IMR-90 (cell line): ENCODE data around the gene HLA-DOA.

Experiments
- CEBPB ChIP-seq: IDR thresholded peaks from 2 replicates; pipeline ENCODE4 v1.6.1; 2012; ENCODE audit warnings: low read depth, low read length, improper control_type of control experiment
- ELK1 ChIP-seq: fragments of 150-350 bp; IDR thresholded peaks from 2 replicates; pipeline ENCODE4 v1.6.1; 2016; ENCODE audit warnings: low read depth, mild to moderate bottlenecking, low read length, moderate library complexity, borderline replicate concordance
- MAFK ChIP-seq: IDR thresholded peaks from 2 replicates; pipeline ENCODE4 v1.6.1; 2012; ENCODE audit warnings: low read depth, low read length, improper control_type of control experiment
- MXI1 ChIP-seq: IDR thresholded peaks from 2 replicates; pipeline ENCODE4 v1.6.1; 2012; ENCODE audit warnings: low read depth, mild to moderate bottlenecking, low read length, moderate library complexity, borderline replicate concordance
- POLR2A ChIP-seq: IDR thresholded peaks from 2 replicates; pipeline ENCODE4 v1.6.1; 2012; ENCODE audit warnings: mild to moderate bottlenecking, low read depth, low read length
- RAD21 ChIP-seq: IDR thresholded peaks from 2 replicates; pipeline ENCODE4 v1.6.1; 2012; ENCODE audit warnings: low read length, improper control_type of control experiment
- RFX5 ChIP-seq: IDR thresholded peaks from 2 replicates; pipeline ENCODE4 v1.8.0; 2012; ENCODE audit warnings: low read depth, mild to moderate bottlenecking, low read length, moderate library complexity
- SMC3 ChIP-seq: fragments of 150-350 bp; IDR thresholded peaks from 2 replicates; pipeline ENCODE4 v1.6.1; 2016; ENCODE audit warnings: low read depth, mild to moderate bottlenecking, antibody characterized with exemption, low read length, moderate library complexity
- TF ChIP-seq, protein P1 (sequence below): conservative IDR thresholded peaks from 2 replicates; pipeline ENCODE4 v1.5.1; 2012; ENCODE audit warnings: mild to moderate bottlenecking, low read depth, low read length, improper control_type of control experiment

DNA sequence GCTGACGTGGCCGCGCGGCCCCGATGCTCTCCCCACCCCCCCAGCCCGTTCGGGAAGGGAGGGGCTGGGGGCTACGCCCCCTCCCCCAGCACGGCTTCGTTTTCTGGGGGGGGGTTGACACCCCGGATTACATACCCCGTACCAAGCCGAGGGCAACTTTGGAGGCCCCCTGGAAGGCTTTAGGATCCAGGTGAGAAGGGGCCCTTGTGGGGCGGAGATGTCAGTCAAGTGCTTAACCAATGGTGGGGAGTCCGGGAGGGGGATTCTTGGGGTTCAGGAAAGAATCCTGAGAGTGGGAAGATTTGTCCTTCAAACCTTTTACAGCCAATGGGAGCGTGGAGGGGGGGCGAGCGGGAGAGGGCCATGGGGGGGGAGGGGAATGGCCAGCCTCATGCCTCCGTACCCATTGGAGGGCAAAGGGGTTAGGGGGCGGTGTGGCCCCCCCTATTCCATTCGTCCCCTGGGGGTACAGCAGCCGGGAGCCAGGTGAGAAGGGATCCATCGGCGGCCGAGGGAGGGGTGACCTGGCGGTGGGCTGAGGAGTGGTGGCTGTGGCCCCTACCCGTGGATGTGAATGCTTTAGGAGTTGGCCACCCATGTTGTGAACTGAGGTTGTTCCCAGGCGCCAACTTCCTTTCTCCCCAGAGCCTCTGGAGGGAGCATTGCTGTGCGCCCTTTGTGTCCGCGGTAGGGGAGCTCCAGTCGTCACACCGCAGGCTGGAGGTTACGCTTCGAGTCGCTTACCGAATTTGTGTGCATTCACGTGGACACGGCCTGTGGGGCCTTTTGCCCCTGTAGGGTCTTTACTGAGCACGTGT is 40.3 kb downstream of the HLA-DOA start:
- no peak for TF ChIP-seq CEBPB
- TF ChIP-seq MAFK, result no peak
- TF ChIP-seq, protein P1, sequence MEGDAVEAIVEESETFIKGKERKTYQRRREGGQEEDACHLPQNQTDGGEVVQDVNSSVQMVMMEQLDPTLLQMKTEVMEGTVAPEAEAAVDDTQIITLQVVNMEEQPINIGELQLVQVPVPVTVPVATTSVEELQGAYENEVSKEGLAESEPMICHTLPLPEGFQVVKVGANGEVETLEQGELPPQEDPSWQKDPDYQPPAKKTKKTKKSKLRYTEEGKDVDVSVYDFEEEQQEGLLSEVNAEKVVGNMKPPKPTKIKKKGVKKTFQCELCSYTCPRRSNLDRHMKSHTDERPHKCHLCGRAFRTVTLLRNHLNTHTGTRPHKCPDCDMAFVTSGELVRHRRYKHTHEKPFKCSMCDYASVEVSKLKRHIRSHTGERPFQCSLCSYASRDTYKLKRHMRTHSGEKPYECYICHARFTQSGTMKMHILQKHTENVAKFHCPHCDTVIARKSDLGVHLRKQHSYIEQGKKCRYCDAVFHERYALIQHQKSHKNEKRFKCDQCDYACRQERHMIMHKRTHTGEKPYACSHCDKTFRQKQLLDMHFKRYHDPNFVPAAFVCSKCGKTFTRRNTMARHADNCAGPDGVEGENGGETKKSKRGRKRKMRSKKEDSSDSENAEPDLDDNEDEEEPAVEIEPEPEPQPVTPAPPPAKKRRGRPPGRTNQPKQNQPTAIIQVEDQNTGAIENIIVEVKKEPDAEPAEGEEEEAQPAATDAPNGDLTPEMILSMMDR, result peak; percentile 30; the same call in 1 of the 2 replicates
- no peak for TF ChIP-seq SMC3
- TF ChIP-seq RAD21, result no peak
- peak; percentile 31; the same call in 1 of the 2 replicates for TF ChIP-seq POLR2A
- no peak for TF ChIP-seq ELK1
- TF ChIP-seq RFX5, result no peak
- no peak for TF ChIP-seq MXI1
